ENCODE measurements around the gene OLIG1.

Gene OLIG1

GRCh38 chr21:33027401-33028286 lies 42.3 kb upstream of the OLIG1 start:
- Histone ChIP-seq H3K4me1 (ENCODE audit: low read length) (no peaks in the 10 kb centered on the region), H3K4me2 (ENCODE audit: low read length) (no peak overlapping the region), H3K4me3 (ENCODE audit: low read length) (no peak overlapping the region), H3K27me3 (ENCODE audit: low read depth, low read length) (no peaks in the 10 kb centered on the region), H2AFZ (ENCODE audit: low read depth, low read length) (no peak overlapping the region), H3K9me3 (ENCODE audit: insufficient read depth, low read length) (no peaks in the 10 kb centered on the region), H4K20me1 (ENCODE audit: insufficient read depth, low read length) (no peaks in the 10 kb centered on the region), H3K79me2 (ENCODE audit: low read length) (no peaks in the 10 kb centered on the region), H3K27ac (ENCODE audit: low read length) (no peak overlapping the region), H3K9ac (ENCODE audit: low read length) (no peak overlapping the region), H3K36me3 (replicated peaks; ENCODE audit: low read depth, low read length) (no peaks in the 10 kb centered on the region)
- TF ChIP-seq EZH2phosphoT487 (IDR thresholded peaks at IDR 0.05; ENCODE audit: low read depth): no peak
- TF ChIP-seq CTCF (IDR thresholded peaks at IDR 0.05; ENCODE audit: low read depth, low read length): no peak

DNA sequence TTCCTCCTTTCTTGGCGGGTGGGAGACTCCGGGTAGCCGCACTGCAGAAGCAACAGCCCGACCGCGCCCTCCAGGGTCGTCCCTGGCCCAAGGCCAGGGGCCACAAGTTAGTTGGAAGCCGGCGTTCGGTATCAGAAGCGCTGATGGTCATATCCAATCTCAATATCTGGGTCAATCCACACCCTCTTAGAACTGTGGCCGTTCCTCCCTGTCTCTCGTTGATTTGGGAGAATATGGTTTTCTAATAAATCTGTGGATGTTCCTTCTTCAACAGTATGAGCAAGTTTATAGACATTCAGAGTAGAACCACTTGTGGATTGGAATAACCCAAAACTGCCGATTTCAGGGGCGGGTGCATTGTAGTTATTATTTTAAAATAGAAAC lies 41.7 kb upstream of the OLIG1 start:
- H3K9ac ChIP-seq (ENCODE audit: low read length): no peak overlapping the region
- no peaks in the 10 kb centered on the region for H4K20me1 ChIP-seq (ENCODE audit: insufficient read depth, low read length)
- no peak overlapping the region for H3K4me3 ChIP-seq (ENCODE audit: low read length)
- H3K4me2 ChIP-seq (ENCODE audit: low read length): no peak overlapping the region
- H2AFZ ChIP-seq (ENCODE audit: low read depth, low read length): no peak overlapping the region
- no peaks in the 10 kb centered on the region for H3K79me2 ChIP-seq (ENCODE audit: low read length)
- H3K27me3 ChIP-seq (ENCODE audit: low read depth, low read length): no peaks in the 10 kb centered on the region
- H3K27ac ChIP-seq (ENCODE audit: low read length): no peak overlapping the region
- H3K4me1 ChIP-seq (ENCODE audit: low read length): no peaks in the 10 kb centered on the region
- no peaks in the 10 kb centered on the region for H3K9me3 ChIP-seq (ENCODE audit: insufficient read depth, low read length)
- H3K36me3 ChIP-seq (replicated peaks; ENCODE audit: low read depth, low read length): no peaks in the 10 kb centered on the region
- no peak for TF ChIP-seq EZH2phosphoT487 (IDR thresholded peaks at IDR 0.05; ENCODE audit: low read depth)

- Histone ChIP-seq H3K9ac (ENCODE audit: low read length) (no peak overlapping the region), H3K4me2 (ENCODE audit: low read length) (no peak overlapping the region)
Measured at GRCh38 chr21:33028773-33029384, 41.1 kb upstream of the OLIG1 start.

GRCh38 chr21:33029385-33029921 lies 40.5 kb upstream of the OLIG1 start:
- H3K4me2 ChIP-seq (ENCODE audit: low read length): no peak overlapping the region
- no peak for TF ChIP-seq EZH2phosphoT487 (IDR thresholded peaks at IDR 0.05; ENCODE audit: low read depth)
- TF ChIP-seq CTCF (IDR thresholded peaks at IDR 0.05; ENCODE audit: low read depth, low read length): no peak

More at GRCh38 chr21:33028773-33029384, 41.1 kb upstream of the OLIG1 start:
- Histone ChIP-seq H3K9me3 (ENCODE audit: insufficient read depth, low read length) (no peaks in the 10 kb centered on the region), H3K4me1 (ENCODE audit: low read length) (no peaks in the 10 kb centered on the region), H3K27me3 (ENCODE audit: low read depth, low read length) (no peaks in the 10 kb centered on the region), H3K4me3 (ENCODE audit: low read length) (no peak overlapping the region), H3K36me3 (replicated peaks; ENCODE audit: low read depth, low read length) (no peaks in the 10 kb centered on the region), H3K79me2 (ENCODE audit: low read length) (no peaks in the 10 kb centered on the region), H2AFZ (ENCODE audit: low read depth, low read length) (no peak overlapping the region), H3K27ac (ENCODE audit: low read length) (no peak overlapping the region), H4K20me1 (ENCODE audit: insufficient read depth, low read length) (no peaks in the 10 kb centered on the region)
- TF ChIP-seq CTCF (IDR thresholded peaks at IDR 0.05; ENCODE audit: low read depth, low read length) (no peak), EZH2phosphoT487 (IDR thresholded peaks at IDR 0.05; ENCODE audit: low read depth) (no peak)

More at GRCh38 chr21:33029385-33029921, 40.5 kb upstream of the OLIG1 start:
- Histone ChIP-seq H3K79me2 (ENCODE audit: low read length) (no peaks in the 10 kb centered on the region), H2AFZ (ENCODE audit: low read depth, low read length) (no peak overlapping the region), H4K20me1 (ENCODE audit: insufficient read depth, low read length) (no peaks in the 10 kb centered on the region), H3K4me3 (ENCODE audit: low read length) (no peak overlapping the region), H3K4me1 (ENCODE audit: low read length) (no peaks in the 10 kb centered on the region), H3K27ac (ENCODE audit: low read length) (no peak overlapping the region), H3K36me3 (replicated peaks; ENCODE audit: low read depth, low read length) (no peaks in the 10 kb centered on the region), H3K9ac (ENCODE audit: low read length) (no peak overlapping the region), H3K27me3 (ENCODE audit: low read depth, low read length) (no peaks in the 10 kb centered on the region), H3K9me3 (ENCODE audit: insufficient read depth, low read length) (no peaks in the 10 kb centered on the region)
